Measurements from ENCODE around the gene DNTTIP2.
"Not testable (repeated sequence)": the region's sequence is repeated elsewhere in the genome, so short reads cannot be mapped to it uniquely, and the experiment has no call there.

DNTTIP2 gene

GRCh38 chr1:93874025-93874651 is 4.9 kb downstream of the DNTTIP2 start:
- DNase-seq: no peak

GRCh38 chr1:93871366-93871765 is 7.6 kb downstream of the DNTTIP2 start:
- no peak for DNase-seq

GRCh38 chr1:93869653-93870052 is 9.4 kb downstream of the DNTTIP2 start:
- no peak for DNase-seq

DNA sequence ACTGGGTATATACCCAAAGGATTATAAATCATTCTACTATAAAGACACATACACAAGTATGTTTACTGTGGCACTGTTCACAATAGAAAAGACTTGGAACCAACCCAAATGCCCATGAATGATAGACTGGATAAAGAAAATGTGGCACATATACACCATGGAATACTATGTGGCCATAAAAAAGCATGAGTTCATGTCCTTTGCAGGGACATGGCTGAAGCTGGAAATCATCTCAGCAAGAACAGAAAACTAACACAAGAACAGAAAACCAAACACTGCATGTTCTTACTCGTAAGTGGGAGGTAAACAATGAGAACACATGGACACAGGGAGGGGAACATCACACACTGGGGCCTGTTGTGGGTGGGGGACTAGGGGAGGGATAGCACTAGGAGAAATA is 10.5 kb downstream of the DNTTIP2 start:
- not testable (repeated sequence) for DNase-seq

DNA sequence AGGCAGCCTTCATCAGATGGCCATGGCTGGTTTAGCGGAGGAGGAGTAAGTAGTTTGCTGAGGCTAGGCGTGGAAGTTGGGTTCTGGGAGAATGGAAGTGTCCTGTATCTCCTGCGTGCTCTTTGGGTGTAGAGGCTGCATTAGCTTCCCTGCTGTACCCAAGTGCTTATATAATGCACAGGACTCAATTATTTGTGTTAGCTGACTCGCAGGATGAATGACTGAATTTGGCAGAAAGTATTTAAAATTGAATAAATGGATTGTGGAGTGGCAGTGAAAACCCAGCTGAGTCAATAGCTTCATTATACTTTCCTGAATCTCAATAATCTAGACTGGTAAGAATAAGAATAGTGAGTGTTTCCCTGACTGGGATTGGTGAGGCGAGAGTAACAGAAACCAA is 13.8 kb downstream of the DNTTIP2 start:
- DNase-seq: no peak

DNA sequence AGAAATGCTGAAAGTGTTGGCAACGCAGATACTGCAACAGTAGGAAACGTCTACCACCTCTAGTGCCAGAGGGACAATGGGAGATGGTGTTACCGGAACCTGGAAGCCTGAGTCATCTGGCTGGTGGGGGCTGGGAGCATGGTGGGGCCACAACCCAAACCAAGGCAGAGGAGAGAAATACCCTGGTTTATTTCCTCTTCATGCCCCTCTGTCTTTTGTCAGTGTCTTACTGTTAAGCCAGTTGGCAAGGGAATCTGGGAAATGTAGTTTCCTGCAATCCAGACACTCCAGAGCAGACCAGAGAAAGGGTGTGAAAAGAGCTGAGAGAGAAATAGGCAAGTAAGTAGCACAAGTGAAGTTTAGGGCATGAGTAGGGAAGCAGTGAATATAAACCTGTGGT is 14.8 kb downstream of the DNTTIP2 start:
- DNase-seq: no peak

- DNase-seq: not testable (repeated sequence)
Measured at GRCh38 chr1:93857653-93858052, 21.4 kb downstream of the DNTTIP2 start.

GRCh38 chr1:93855983-93856382 is 23.0 kb downstream of the DNTTIP2 start:
- DNase-seq: not testable (repeated sequence)

GRCh38 chr1:93853940-93854339 is 25.1 kb downstream of the DNTTIP2 start:
- DNase-seq: no peak

- DNase-seq: no peak
Measured at GRCh38 chr1:93851878-93852277, 27.1 kb downstream of the DNTTIP2 start.

DNA sequence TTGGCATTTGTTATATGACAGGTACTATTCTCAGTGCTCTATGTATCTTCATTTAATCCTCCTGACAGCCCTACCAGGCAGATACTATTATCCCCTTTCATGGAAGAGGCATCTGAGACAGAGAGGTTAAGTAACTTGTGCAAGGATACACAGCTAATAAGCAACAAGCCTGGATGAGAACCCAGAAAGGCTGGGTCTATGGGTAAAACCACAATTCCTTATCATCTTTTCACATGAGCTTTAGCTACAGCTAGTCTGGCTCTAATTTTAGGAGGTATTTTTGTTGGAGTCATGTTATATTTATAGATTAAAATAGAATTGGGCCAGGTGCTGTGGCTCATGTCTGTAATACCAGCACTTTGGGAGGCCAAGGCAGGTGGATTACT is 27.7 kb downstream of the DNTTIP2 start:
- DNase-seq: no peak

- DNase-seq: peak; percentile 35 to 36
Measured at GRCh38 chr1:93850687-93851326, 28.2 kb downstream of the DNTTIP2 start.

DNA sequence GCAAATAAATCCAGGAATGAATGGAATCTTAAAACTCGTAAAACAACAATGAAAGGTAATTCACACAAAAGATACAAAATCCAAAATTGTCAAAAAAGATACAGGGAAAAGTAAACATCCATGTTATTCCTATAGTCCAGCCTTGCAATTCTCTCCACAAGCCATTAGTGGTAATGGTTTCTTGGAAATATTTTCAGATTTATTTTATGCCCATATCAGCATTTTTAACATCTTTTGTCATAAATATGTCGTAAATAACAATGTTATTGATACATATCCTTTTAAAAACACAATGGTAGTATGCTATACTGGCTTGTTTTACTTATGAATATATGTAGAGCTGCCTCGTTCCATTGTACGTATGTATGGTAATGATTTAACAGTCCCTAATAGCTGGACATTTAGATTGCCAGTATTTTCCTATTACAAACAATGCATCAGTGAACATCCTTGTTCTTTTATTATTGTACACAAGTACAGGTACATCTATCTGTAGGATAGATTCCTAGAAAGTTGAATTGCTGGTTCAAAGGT is 30.6 kb downstream of the DNTTIP2 start:
- DNase-seq: no peak

GRCh38 chr1:93847811-93848288 is 31.2 kb downstream of the DNTTIP2 start:
- peak; percentile 41 to 43 for DNase-seq

- DNase-seq: peak; percentile 85 to 92
Measured at GRCh38 chr1:93846992-93847810, 31.8 kb downstream of the DNTTIP2 start.

DNA sequence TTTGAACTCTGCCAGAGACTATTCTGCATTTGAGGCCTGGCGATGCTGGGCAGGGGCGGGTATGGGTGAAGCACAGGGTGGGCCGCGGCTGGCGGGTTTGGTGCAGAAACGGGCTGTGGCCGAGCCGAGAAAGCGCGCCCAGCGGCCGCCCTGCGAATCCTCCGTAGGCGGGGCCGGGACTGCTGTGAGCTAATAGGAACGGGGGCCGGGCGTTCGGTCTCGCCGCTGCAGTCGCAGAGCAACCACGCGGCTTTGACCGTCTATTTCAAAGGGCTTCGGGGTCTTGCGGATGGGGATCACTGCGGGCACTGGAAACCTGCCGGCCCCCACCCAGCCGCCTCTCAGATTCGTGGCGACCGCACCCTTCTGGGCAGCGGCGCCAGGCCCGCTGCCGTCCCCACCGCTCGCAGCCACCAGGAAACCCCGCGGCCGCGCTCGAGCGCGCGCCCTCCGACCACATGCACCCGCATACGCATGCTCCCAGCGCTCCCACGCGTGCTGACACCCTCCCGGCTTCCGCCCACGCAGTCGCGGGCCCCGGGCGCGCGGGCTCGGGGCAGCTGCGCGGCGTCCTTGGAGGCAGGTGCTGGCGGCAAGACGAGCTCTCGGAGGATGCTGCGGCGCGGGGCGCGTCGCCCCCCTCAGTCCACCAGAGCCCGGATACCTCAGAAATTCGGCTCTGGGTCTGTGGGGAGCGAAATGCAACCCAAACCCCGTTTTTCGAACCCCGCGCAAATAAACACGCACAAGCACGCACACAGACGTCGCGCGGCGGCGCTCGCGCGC is 32.6 kb downstream of the DNTTIP2 start:
- peak; percentile 65 to 70 for DNase-seq

- peak in 1 of 2 donors; percentile 23 for DNase-seq
Measured at GRCh38 chr1:93845538-93846205, 33.3 kb downstream of the DNTTIP2 start.

GRCh38 chr1:93844262-93845045 is 34.6 kb downstream of the DNTTIP2 start:
- DNase-seq: peak in 1 of 2 donors; percentile 12

DNA sequence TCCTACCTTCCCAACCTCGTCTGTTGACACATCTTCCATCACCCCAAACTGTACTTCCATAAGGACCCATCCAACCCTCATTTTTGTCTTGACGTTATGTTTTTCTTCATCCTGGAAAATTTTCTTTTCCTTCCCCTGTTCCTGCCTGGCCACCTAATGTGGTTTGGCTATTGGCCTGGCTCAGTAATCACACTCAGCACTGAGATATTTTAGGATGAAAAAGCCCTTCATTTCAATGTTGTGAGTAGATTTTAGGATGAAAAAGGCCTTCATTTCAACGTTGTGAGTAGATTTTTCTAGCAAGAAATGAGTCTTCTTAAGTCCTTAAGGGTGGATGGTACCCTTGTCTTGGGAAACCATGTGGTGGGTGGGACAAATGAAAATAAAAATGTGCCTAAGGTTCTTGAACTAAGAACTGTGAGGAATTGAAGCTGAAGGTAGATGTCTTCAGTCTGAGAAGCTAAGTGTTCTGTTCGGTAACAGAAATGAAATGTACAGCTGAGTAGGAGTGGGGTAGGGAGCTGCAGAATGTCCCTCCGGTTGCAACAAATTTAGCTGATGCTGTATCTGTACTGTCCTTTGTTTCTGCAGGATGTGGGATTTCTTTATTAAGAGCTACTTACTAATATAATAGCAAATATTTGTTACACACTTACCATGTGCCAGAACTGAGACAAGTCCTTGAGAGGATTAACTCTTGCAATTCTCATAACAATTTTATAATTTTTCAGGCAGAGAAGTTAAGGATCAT is 36.1 kb downstream of the DNTTIP2 start:
- DNase-seq: no peak

DNA sequence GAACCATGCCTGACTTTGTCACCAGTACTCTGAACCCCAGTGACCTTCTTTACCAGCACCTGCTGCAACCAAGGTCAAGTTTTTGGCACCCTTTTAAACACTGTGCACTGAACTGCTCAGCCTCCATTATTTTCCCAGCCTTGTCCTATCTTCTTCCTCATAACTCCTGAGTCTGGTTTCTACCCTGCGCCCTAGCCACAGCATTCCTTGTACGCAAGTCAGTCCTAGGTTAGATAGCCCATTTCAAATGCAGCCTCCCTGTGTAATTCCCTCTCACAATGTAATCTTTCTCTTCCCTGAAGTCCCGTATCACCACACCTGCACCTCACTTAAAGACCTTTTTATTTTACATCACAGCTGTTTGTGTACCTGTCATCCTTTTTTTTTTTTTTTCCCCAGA is 37.2 kb downstream of the DNTTIP2 start:
- DNase-seq: no peak
